GM23338 (cell line): ENCODE measurements around the gene ETV5. TPM values are rescaled to one million over a fixed set of nuclear protein-coding genes. Genes with fewer than 3 reads are reported as not detected.

Experiments
- ATAC-seq: fragments of 200-7000 bp; cut with Tn5 transposase; 3 replicates; pipeline ENCODE4 v1.9.1; 2020
- DNase-seq: peaks from one replicate; pipeline ENCODE4 v3.0.0-alpha.2; 2015; ENCODE audit warnings: low spot score
- H2AFZ ChIP-seq: fragments of 200-600 bp; sonication (generic); 2 replicates; pipeline ENCODE4 v1.8.0; 2016; ENCODE audit warnings: antibody characterized with exemption, mild to moderate bottlenecking, moderate library complexity
- H3F3A ChIP-seq: fragments of 200-600 bp; sonication (generic); replicated peaks from 2 replicates; pipeline ENCODE4 v1.8.0; 2017; ENCODE audit warnings: antibody characterized with exemption, mixed run types, low read depth
- H3K27ac ChIP-seq: fragments of 200-600 bp; sonication (generic); 2 replicates; pipeline ENCODE4 v1.6.1; 2016; ENCODE audit warnings: low read depth
- H3K27me3 ChIP-seq: fragments of 200-600 bp; sonication (generic); 2 replicates; pipeline ENCODE4 v1.8.0; 2016; ENCODE audit warnings: mild to moderate bottlenecking, mixed run types, moderate library complexity; ENCODE audit not compliant: insufficient read depth
- H3K36me3 ChIP-seq: fragments of 200-600 bp; sonication (generic); 2 replicates; pipeline ENCODE4 v1.8.0; 2016; ENCODE audit warnings: mild to moderate bottlenecking; ENCODE audit not compliant: insufficient read depth
- H3K4me1 ChIP-seq: fragments of 200-600 bp; sonication (generic); 2 replicates; pipeline ENCODE4 v1.8.0; 2016; ENCODE audit warnings: mild to moderate bottlenecking, moderate library complexity; ENCODE audit not compliant: insufficient read depth
- H3K4me2 ChIP-seq: fragments of 200-600 bp; sonication (generic); 2 replicates; pipeline ENCODE4 v1.7.1; 2017; ENCODE audit warnings: mixed run types
- H3K4me3 ChIP-seq: fragments of 200-600 bp; sonication (generic); 2 replicates; pipeline ENCODE4 v1.6.1; 2016; ENCODE audit warnings: mixed run types
- H3K79me2 ChIP-seq: fragments of 200-600 bp; sonication (generic); replicated peaks from 2 replicates; pipeline ENCODE4 v1.8.0; 2017; ENCODE audit warnings: mild to moderate bottlenecking; ENCODE audit not compliant: insufficient read depth
- H3K9me2 ChIP-seq: fragments of 200-600 bp; sonication (generic); 2 replicates; pipeline ENCODE4 v1.8.0; 2017; ENCODE audit not compliant: insufficient read depth
- H4K20me1 ChIP-seq: fragments of 200-600 bp; sonication (generic); replicated peaks from 2 replicates; pipeline ENCODE4 v1.8.0; 2017; ENCODE audit warnings: mild to moderate bottlenecking; ENCODE audit not compliant: insufficient read depth
- H3K27ac Mint-ChIP-seq: 2 replicates; pipeline ENCODE4 v1.8.0; 2020; ENCODE audit warnings: inconsistent platforms, mild to moderate bottlenecking, moderate library complexity, mixed read lengths
- H3K27me3 Mint-ChIP-seq: 3 replicates; pipeline ENCODE4 v1.8.0; 2022; ENCODE audit warnings: low read depth, mild to moderate bottlenecking, moderate library complexity, mixed read lengths, inconsistent platforms; ENCODE audit not compliant: insufficient read depth, poor library complexity
- H3K36me3 Mint-ChIP-seq: 3 replicates; pipeline ENCODE4 v1.8.0; 2021; ENCODE audit warnings: low read depth, mild to moderate bottlenecking, inconsistent platforms, moderate library complexity, mixed read lengths
- H3K4me1 Mint-ChIP-seq: 3 replicates; pipeline ENCODE4 v1.8.0; 2020; ENCODE audit warnings: mild to moderate bottlenecking, inconsistent platforms, mixed read lengths
- H3K4me3 Mint-ChIP-seq: 3 replicates; pipeline ENCODE4 v1.8.0; 2021; ENCODE audit warnings: moderate library complexity, mild to moderate bottlenecking, inconsistent platforms, mixed read lengths
- H3K9me3 Mint-ChIP-seq: 3 replicates; pipeline ENCODE4 v1.8.0; 2020; ENCODE audit warnings: moderate library complexity, mild to moderate bottlenecking, inconsistent platforms, mixed read lengths
- CREB1 ChIP-seq: fragments of 250-450 bp; sonication (Bioruptor Pico); IDR thresholded peaks from 2 replicates; pipeline ENCODE4 v1.5.0; 2020; ENCODE audit warnings: low read depth, mild to moderate bottlenecking, moderate library complexity
- EZH2 ChIP-seq: fragments of 200-600 bp; sonication (generic); IDR thresholded peaks from one replicate; pipeline ENCODE4 v1.8.0; 2017; ENCODE audit warnings: antibody characterized with exemption, mild to moderate bottlenecking, low read depth; ENCODE audit not compliant: unreplicated experiment
- EZH2phosphoT487 ChIP-seq: fragments of 200-600 bp; sonication (generic); IDR thresholded peaks from one replicate; pipeline ENCODE4 v1.8.1; 2018; ENCODE audit warnings: antibody characterized with exemption; ENCODE audit not compliant: unreplicated experiment
- JUNB ChIP-seq: IDR thresholded peaks from one replicate; pipeline ENCODE4 v1.6.1; 2016; ENCODE audit warnings: antibody characterized with exemption; ENCODE audit not compliant: unreplicated experiment
- NANOG ChIP-seq: IDR thresholded peaks from 2 replicates; pipeline ENCODE4 v1.6.1; 2016; ENCODE audit warnings: antibody characterized with exemption, borderline replicate concordance
- POLR2AphosphoS5 ChIP-seq: IDR thresholded peaks from 2 replicates; pipeline ENCODE4 v1.6.1; 2016; ENCODE audit warnings: antibody characterized with exemption, low read depth
- STAT1 ChIP-seq: IDR thresholded peaks from one replicate; pipeline ENCODE4 v1.6.1; 2016; ENCODE audit warnings: antibody characterized with exemption; ENCODE audit not compliant: unreplicated experiment
- ZNF114 ChIP-seq: fragments of 250-450 bp; sonication (Bioruptor Pico); IDR thresholded peaks from 2 replicates; pipeline ENCODE4 v1.5.0; 2020; ENCODE audit warnings: mild to moderate bottlenecking, moderate library complexity
- ZNF331 ChIP-seq: fragments of 250-450 bp; sonication (Bioruptor Pico); IDR thresholded peaks from 2 replicates; pipeline ENCODE4 v1.5.0; 2020; ENCODE audit warnings: low read depth, mild to moderate bottlenecking, moderate library complexity
- polyA plus RNA-seq: library from polyadenylated mRNA; unstranded; fragments of >200 nt; fragmentation: Nextera tagmentation; extraction: Ambion mirVana; gene quantifications from 2 replicates; pipeline ENCODE4 v1.2.1, GENCODE V29; 2016
- total RNA-seq: library from RNA; depleted of rRNA; stranded (reverse); fragments of >200 nt; shearing (Covaris generic); gene quantifications from 2 replicates; pipeline ENCODE4 v1.2.3, GENCODE V29; 2014
- TF ChIP-seq, protein P1 (sequence below): IDR thresholded peaks from one replicate; pipeline ENCODE4 v1.6.1; 2018; ENCODE audit warnings: antibody characterized with exemption; ENCODE audit not compliant: unreplicated experiment
- TF ChIP-seq, protein P2 (sequence below): fragments of 250-450 bp; sonication (Bioruptor Pico); IDR thresholded peaks from 2 replicates; pipeline ENCODE4 v1.5.0; 2020; ENCODE audit warnings: mild to moderate bottlenecking, moderate library complexity
- TF ChIP-seq, protein P3 (sequence below): IDR thresholded peaks from 2 replicates; pipeline ENCODE4 v1.6.1; 2016; ENCODE audit warnings: antibody characterized with exemption
- TF ChIP-seq, protein P4 (sequence below), 2 experiments: fragments of 200-600 bp in 1 of 2; sonication (generic) in 1 of 2; conservative IDR thresholded peaks; 2 replicates each; pipeline versions ENCODE4 v1.5.1 to v1.6.1; 2016 to 2017; ENCODE audit warnings: antibody characterized with exemption in 2 of 2, low read depth in 2 of 2, mild to moderate bottlenecking in 2 of 2, moderate library complexity in 1 of 2

ETV5 gene
- total and polyA plus RNA-seq, 2 experiments from 2014 or later, result 33.5 to 57.1 TPM

DNA sequence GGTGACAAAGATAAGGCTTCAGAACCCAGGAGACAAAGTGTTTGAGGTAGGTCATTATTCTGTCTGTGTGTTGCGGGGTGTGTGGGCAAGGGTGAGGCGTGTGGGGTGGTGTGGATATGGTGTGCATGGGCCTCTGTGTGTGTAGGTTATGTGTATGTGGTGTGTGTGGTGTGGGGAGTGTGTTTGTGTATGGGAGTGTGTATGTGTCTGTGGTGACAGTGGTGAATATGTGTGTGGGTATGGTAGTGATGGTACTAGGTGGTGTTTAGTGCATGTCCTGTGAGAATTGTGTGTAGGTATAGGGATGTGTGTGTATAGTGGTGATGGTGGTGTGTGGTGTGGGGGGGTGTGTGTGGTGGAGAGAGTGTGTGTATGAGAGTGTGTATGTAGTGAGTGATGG is 16.2 kb upstream of the ETV5 start:
- no peak overlapping the region for H3K4me2 ChIP-seq
- H3K36me3 ChIP-seq, result no peaks in the 10 kb centered on the region
- no peaks in the 10 kb centered on the region for H3K9me2 ChIP-seq
- peaks cover 61% of the 10 kb centered on the region for H3K4me1 Mint-ChIP-seq
- H3F3A ChIP-seq, result no peaks in the 10 kb centered on the region
- TF ChIP-seq CREB1 (CRISPR knock-in tag) (no peak), STAT1 (no peak), EZH2phosphoT487 (no peak), NANOG (no peak), POLR2AphosphoS5 (no peak), ZNF331 (CRISPR knock-in tag) (no peak), JUNB (no peak), ZNF114 (CRISPR knock-in tag) (no peak), EZH2 (no peak)
- TF ChIP-seq, protein P1, sequence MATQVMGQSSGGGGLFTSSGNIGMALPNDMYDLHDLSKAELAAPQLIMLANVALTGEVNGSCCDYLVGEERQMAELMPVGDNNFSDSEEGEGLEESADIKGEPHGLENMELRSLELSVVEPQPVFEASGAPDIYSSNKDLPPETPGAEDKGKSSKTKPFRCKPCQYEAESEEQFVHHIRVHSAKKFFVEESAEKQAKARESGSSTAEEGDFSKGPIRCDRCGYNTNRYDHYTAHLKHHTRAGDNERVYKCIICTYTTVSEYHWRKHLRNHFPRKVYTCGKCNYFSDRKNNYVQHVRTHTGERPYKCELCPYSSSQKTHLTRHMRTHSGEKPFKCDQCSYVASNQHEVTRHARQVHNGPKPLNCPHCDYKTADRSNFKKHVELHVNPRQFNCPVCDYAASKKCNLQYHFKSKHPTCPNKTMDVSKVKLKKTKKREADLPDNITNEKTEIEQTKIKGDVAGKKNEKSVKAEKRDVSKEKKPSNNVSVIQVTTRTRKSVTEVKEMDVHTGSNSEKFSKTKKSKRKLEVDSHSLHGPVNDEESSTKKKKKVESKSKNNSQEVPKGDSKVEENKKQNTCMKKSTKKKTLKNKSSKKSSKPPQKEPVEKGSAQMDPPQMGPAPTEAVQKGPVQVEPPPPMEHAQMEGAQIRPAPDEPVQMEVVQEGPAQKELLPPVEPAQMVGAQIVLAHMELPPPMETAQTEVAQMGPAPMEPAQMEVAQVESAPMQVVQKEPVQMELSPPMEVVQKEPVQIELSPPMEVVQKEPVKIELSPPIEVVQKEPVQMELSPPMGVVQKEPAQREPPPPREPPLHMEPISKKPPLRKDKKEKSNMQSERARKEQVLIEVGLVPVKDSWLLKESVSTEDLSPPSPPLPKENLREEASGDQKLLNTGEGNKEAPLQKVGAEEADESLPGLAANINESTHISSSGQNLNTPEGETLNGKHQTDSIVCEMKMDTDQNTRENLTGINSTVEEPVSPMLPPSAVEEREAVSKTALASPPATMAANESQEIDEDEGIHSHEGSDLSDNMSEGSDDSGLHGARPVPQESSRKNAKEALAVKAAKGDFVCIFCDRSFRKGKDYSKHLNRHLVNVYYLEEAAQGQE, result no peak
- TF ChIP-seq, protein P2, sequence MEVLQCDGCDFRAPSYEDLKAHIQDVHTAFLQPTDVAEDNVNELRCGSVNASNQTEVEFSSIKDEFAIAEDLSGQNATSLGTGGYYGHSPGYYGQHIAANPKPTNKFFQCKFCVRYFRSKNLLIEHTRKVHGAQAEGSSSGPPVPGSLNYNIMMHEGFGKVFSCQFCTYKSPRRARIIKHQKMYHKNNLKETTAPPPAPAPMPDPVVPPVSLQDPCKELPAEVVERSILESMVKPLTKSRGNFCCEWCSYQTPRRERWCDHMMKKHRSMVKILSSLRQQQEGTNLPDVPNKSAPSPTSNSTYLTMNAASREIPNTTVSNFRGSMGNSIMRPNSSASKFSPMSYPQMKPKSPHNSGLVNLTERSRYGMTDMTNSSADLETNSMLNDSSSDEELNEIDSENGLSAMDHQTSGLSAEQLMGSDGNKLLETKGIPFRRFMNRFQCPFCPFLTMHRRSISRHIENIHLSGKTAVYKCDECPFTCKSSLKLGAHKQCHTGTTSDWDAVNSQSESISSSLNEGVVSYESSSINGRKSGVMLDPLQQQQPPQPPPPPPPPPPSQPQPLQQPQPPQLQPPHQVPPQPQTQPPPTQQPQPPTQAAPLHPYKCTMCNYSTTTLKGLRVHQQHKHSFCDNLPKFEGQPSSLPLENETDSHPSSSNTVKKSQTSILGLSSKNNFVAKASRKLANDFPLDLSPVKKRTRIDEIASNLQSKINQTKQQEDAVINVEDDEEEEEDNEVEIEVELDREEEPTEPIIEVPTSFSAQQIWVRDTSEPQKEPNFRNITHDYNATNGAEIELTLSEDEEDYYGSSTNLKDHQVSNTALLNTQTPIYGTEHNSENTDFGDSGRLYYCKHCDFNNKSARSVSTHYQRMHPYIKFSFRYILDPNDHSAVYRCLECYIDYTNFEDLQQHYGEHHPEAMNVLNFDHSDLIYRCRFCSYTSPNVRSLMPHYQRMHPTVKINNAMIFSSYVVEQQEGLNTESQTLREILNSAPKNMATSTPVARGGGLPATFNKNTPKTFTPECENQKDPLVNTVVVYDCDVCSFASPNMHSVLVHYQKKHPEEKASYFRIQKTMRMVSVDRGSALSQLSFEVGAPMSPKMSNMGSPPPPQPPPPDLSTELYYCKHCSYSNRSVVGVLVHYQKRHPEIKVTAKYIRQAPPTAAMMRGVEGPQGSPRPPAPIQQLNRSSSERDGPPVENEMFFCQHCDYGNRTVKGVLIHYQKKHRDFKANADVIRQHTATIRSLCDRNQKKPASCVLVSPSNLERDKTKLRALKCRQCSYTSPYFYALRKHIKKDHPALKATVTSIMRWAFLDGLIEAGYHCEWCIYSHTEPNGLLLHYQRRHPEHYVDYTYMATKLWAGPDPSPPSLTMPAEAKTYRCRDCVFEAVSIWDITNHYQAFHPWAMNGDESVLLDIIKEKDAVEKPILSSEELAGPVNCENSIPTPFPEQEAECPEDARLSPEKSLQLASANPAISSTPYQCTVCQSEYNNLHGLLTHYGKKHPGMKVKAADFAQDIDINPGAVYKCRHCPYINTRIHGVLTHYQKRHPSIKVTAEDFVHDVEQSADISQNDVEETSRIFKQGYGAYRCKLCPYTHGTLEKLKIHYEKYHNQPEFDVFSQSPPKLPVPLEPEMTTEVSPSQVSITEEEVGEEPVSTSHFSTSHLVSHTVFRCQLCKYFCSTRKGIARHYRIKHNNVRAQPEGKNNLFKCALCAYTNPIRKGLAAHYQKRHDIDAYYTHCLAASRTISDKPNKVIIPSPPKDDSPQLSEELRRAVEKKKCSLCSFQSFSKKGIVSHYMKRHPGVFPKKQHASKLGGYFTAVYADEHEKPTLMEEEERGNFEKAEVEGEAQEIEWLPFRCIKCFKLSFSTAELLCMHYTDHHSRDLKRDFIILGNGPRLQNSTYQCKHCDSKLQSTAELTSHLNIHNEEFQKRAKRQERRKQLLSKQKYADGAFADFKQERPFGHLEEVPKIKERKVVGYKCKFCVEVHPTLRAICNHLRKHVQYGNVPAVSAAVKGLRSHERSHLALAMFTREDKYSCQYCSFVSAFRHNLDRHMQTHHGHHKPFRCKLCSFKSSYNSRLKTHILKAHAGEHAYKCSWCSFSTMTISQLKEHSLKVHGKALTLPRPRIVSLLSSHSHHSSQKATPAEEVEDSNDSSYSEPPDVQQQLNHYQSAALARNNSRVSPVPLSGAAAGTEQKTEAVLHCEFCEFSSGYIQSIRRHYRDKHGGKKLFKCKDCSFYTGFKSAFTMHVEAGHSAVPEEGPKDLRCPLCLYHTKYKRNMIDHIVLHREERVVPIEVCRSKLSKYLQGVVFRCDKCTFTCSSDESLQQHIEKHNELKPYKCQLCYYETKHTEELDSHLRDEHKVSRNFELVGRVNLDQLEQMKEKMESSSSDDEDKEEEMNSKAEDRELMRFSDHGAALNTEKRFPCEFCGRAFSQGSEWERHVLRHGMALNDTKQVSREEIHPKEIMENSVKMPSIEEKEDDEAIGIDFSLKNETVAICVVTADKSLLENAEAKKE, result no peak
- TF ChIP-seq, protein P3, sequence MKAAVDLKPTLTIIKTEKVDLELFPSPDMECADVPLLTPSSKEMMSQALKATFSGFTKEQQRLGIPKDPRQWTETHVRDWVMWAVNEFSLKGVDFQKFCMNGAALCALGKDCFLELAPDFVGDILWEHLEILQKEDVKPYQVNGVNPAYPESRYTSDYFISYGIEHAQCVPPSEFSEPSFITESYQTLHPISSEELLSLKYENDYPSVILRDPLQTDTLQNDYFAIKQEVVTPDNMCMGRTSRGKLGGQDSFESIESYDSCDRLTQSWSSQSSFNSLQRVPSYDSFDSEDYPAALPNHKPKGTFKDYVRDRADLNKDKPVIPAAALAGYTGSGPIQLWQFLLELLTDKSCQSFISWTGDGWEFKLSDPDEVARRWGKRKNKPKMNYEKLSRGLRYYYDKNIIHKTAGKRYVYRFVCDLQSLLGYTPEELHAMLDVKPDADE, result no peak
- TF ChIP-seq, protein P4, sequence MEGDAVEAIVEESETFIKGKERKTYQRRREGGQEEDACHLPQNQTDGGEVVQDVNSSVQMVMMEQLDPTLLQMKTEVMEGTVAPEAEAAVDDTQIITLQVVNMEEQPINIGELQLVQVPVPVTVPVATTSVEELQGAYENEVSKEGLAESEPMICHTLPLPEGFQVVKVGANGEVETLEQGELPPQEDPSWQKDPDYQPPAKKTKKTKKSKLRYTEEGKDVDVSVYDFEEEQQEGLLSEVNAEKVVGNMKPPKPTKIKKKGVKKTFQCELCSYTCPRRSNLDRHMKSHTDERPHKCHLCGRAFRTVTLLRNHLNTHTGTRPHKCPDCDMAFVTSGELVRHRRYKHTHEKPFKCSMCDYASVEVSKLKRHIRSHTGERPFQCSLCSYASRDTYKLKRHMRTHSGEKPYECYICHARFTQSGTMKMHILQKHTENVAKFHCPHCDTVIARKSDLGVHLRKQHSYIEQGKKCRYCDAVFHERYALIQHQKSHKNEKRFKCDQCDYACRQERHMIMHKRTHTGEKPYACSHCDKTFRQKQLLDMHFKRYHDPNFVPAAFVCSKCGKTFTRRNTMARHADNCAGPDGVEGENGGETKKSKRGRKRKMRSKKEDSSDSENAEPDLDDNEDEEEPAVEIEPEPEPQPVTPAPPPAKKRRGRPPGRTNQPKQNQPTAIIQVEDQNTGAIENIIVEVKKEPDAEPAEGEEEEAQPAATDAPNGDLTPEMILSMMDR (conservative IDR thresholded peaks at IDR 0.05; ENCODE audit: low read depth in 2 of 2), result no peak
- no peak for DNase-seq
- no peak overlapping the region for H3K27ac ChIP-seq
- peaks cover 56% of the 10 kb centered on the region for H3K4me1 ChIP-seq
- H3K79me2 ChIP-seq, result no peaks in the 10 kb centered on the region
- H2AFZ ChIP-seq, result no peak overlapping the region
- H3K4me3 ChIP-seq, result no peak overlapping the region
- H3K27me3 ChIP-seq, result no peaks in the 10 kb centered on the region
- H3K36me3 Mint-ChIP-seq, result no peaks in the 10 kb centered on the region
- H3K27me3 Mint-ChIP-seq, result peaks cover 14% of the 10 kb centered on the region
- no peak for ATAC-seq
- H3K9me3 Mint-ChIP-seq, result no peaks in the 10 kb centered on the region
- H3K4me3 Mint-ChIP-seq, result no peak overlapping the region
- H3K27ac Mint-ChIP-seq, result no peak overlapping the region
- no peaks in the 10 kb centered on the region for H4K20me1 ChIP-seq
